Neural progenitor cell (in vitro differentiated cells): Measurements from ENCODE around the gene BOLA1. TPM values are rescaled to one million over a fixed set of nuclear protein-coding genes. Genes with fewer than 3 reads are reported as not detected.
"Not testable (repeated sequence)": the region's sequence is repeated elsewhere in the genome, so short reads cannot be mapped to it uniquely, and the experiment has no call there.

Source experiments
- DNase-seq: peaks from one replicate; pipeline ENCODE4 v3.0.0-alpha.2; 2016; ENCODE audit warnings: low spot score
- H2AFZ ChIP-seq: fragments of 200-600 bp; sonication (generic); replicated peaks from 2 replicates; pipeline ENCODE4 v1.6.1; 2016; ENCODE audit warnings: antibody characterized with exemption
- H3F3A ChIP-seq: fragments of 200-600 bp; sonication (generic); 2 replicates; pipeline ENCODE4 v1.6.1; 2016; ENCODE audit warnings: antibody characterized with exemption, low read depth
- H3K27ac ChIP-seq: fragments of 200-600 bp; sonication (generic); 2 replicates; pipeline ENCODE4 v1.5.1; 2016; ENCODE audit warnings: mild to moderate bottlenecking
- H3K27me3 ChIP-seq: fragments of 200-600 bp; sonication (generic); 2 replicates; pipeline ENCODE4 v1.6.1; 2016; ENCODE audit warnings: mild to moderate bottlenecking, moderate library complexity
- H3K36me3 ChIP-seq: fragments of 200-600 bp; sonication (generic); 2 replicates; pipeline ENCODE4 v1.5.1; 2016
- H3K4me1 ChIP-seq: fragments of 200-600 bp; sonication (generic); 2 replicates; pipeline ENCODE4 v1.6.1; 2016; ENCODE audit warnings: mixed run types
- H3K4me2 ChIP-seq: fragments of 200-600 bp; sonication (generic); 2 replicates; pipeline ENCODE4 v1.6.1; 2016
- H3K4me3 ChIP-seq: fragments of 200-600 bp; sonication (generic); 2 replicates; pipeline ENCODE4 v1.5.1; 2016
- H3K79me2 ChIP-seq: fragments of 200-600 bp; sonication (generic); 2 replicates; pipeline ENCODE4 v1.6.1; 2016; ENCODE audit warnings: low read depth
- H3K9ac ChIP-seq: fragments of 200-600 bp; sonication (generic); 2 replicates; pipeline ENCODE4 v1.6.1; 2016
- H3K9me3 ChIP-seq: fragments of 200-600 bp; sonication (generic); 2 replicates; pipeline ENCODE4 v1.5.1; 2016; ENCODE audit warnings: low read depth
- H4K20me1 ChIP-seq: fragments of 200-600 bp; sonication (generic); 2 replicates; pipeline ENCODE4 v1.6.1; 2016; ENCODE audit warnings: low read depth
- H3K27ac Mint-ChIP-seq: 3 replicates; pipeline ENCODE4 v1.8.0; 2021; ENCODE audit warnings: mixed read lengths
- H3K27me3 Mint-ChIP-seq: 2 replicates; pipeline ENCODE4 v1.8.0; 2022; ENCODE audit warnings: low read depth, mild to moderate bottlenecking, inconsistent platforms, moderate library complexity, mixed read lengths; ENCODE audit not compliant: insufficient read depth
- H3K36me3 Mint-ChIP-seq: 3 replicates; pipeline ENCODE4 v1.8.0; 2021; ENCODE audit warnings: mixed read lengths
- H3K4me1 Mint-ChIP-seq: 3 replicates; pipeline ENCODE4 v1.8.0; 2021; ENCODE audit warnings: mixed read lengths
- H3K4me3 Mint-ChIP-seq: 3 replicates; pipeline ENCODE4 v1.8.0; 2021; ENCODE audit warnings: mild to moderate bottlenecking, moderate library complexity, mixed read lengths
- H3K9me3 Mint-ChIP-seq: 3 replicates; pipeline ENCODE4 v1.8.0; 2020; ENCODE audit warnings: mixed read lengths
- EZH2 ChIP-seq: fragments of 200-600 bp; sonication (generic); IDR thresholded peaks from 2 replicates; pipeline ENCODE4 v1.6.1; 2017; ENCODE audit warnings: antibody characterized with exemption, mild to moderate bottlenecking, moderate library complexity
- EZH2phosphoT487 ChIP-seq: fragments of 200-600 bp; sonication (generic); IDR thresholded peaks from 2 replicates; pipeline ENCODE4 v1.6.1; 2017; ENCODE audit warnings: antibody characterized with exemption
- total RNA-seq: library from RNA; depleted of rRNA; stranded (reverse); fragments of >200 nt; gene quantifications from 2 replicates; pipeline ENCODE4 v1.2.3, GENCODE V29; 2015; ENCODE audit warnings: low replicate concordance
- TF ChIP-seq, protein P1 (sequence below): fragments of 200-600 bp; sonication (generic); IDR thresholded peaks from 2 replicates; pipeline ENCODE4 v1.5.1; 2017; ENCODE audit warnings: antibody characterized with exemption, mild to moderate bottlenecking

The BOLA1 gene
- total RNA-seq, 1 donor from 2014 or later, result 2.4 TPM

DNA sequence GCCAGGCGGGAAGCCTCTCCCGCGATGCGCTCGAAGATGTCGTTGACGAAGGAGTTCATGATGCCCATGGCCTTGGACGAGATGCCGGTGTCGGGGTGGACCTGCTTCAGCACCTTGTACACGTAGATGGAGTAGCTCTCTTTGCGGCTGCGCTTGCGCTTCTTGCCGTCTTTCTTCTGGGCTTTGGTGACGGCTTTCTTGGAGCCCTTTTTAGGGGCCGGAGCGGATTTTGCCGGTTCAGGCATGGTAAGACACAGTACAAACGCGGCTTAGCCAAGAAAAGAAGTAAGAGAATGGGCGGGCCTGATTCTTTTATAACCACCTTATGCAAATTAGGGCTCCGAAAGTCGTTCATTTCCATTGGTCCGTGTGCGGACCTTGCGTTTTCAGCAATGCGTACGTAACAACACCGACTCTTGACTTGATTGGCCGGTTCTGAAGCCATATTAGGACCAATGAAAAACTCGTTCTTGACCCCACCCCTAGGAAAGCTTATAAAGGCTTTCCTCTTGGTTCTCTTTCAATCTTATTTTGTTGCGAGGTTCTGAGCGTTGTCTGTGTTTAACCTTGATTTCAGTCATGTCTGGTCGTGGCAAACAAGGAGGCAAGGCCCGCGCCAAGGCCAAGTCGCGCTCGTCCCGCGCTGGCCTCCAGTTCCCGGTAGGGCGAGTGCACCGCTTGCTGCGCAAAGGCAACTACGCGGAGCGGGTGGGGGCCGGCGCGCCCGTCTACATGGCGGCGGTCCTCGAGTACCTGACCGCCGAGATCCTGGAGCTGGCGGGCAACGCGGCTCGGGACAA, 12.8 kb upstream of the BOLA1 start:
- peaks cover 54% of the 10 kb centered on the region for H3F3A ChIP-seq
- no peaks in the 10 kb centered on the region for H3K9me3 Mint-ChIP-seq
- H3K9me3 ChIP-seq, result no peaks in the 10 kb centered on the region
- peak overlapping the region; percentile 68 for H3K9ac ChIP-seq
- peaks cover 20% of the 10 kb centered on the region for H3K4me1 ChIP-seq
- peak overlapping the region; percentile 94 for H3K4me2 ChIP-seq
- H3K4me3 Mint-ChIP-seq, result no peak overlapping the region
- H3K27me3 ChIP-seq, result no peaks in the 10 kb centered on the region
- TF ChIP-seq EZH2 (no peak), EZH2phosphoT487 (no peak)
- TF ChIP-seq, protein P1, sequence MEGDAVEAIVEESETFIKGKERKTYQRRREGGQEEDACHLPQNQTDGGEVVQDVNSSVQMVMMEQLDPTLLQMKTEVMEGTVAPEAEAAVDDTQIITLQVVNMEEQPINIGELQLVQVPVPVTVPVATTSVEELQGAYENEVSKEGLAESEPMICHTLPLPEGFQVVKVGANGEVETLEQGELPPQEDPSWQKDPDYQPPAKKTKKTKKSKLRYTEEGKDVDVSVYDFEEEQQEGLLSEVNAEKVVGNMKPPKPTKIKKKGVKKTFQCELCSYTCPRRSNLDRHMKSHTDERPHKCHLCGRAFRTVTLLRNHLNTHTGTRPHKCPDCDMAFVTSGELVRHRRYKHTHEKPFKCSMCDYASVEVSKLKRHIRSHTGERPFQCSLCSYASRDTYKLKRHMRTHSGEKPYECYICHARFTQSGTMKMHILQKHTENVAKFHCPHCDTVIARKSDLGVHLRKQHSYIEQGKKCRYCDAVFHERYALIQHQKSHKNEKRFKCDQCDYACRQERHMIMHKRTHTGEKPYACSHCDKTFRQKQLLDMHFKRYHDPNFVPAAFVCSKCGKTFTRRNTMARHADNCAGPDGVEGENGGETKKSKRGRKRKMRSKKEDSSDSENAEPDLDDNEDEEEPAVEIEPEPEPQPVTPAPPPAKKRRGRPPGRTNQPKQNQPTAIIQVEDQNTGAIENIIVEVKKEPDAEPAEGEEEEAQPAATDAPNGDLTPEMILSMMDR, result no peak
- peak overlapping the region; percentile 82 for H3K4me3 ChIP-seq
- H3K4me1 Mint-ChIP-seq, result peaks cover 4% of the 10 kb centered on the region
- peaks cover 28% of the 10 kb centered on the region for H3K79me2 ChIP-seq
- no peak overlapping the region for H2AFZ ChIP-seq
- H4K20me1 ChIP-seq, result peaks cover 26% of the 10 kb centered on the region
- peak overlapping the region; percentile 97 for H3K27ac ChIP-seq
- H3K36me3 ChIP-seq, result no peaks in the 10 kb centered on the region
- DNase-seq, result peak; percentile 97
- no peaks in the 10 kb centered on the region for H3K36me3 Mint-ChIP-seq
- H3K27me3 Mint-ChIP-seq, result no peaks in the 10 kb centered on the region
- no peak overlapping the region for H3K27ac Mint-ChIP-seq

DNA sequence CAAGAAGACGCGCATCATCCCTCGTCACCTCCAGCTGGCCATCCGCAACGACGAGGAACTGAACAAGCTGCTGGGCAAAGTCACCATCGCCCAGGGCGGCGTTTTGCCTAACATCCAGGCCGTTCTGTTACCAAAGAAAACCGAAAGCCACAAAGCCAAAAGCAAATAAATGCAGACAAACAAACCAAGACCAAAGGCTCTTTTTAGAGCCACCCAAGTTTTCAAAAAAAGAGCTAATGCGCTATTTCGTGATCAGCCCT, 12.2 kb upstream of the BOLA1 start:
- H3K27ac Mint-ChIP-seq, result peak overlapping the region; percentile 92
- Histone ChIP-seq H3K4me3 (peak overlapping the region; percentile 82), H3K4me1 (peaks cover 20% of the 10 kb centered on the region), H3K27ac (peak overlapping the region; percentile 97), H4K20me1 (peaks cover 26% of the 10 kb centered on the region), H3K79me2 (peaks cover 28% of the 10 kb centered on the region), H3K4me2 (peak overlapping the region; percentile 94), H3F3A (peaks cover 54% of the 10 kb centered on the region), H3K9ac (peak overlapping the region; percentile 68)
- not testable (repeated sequence) for H2AFZ ChIP-seq, H3K4me1 Mint-ChIP-seq, H3K9me3 ChIP-seq, H3K4me3 Mint-ChIP-seq, H3K27me3 ChIP-seq, H3K36me3 ChIP-seq, H3K9me3 Mint-ChIP-seq, H3K27me3 Mint-ChIP-seq, H3K36me3 Mint-ChIP-seq, DNase-seq

DNA sequence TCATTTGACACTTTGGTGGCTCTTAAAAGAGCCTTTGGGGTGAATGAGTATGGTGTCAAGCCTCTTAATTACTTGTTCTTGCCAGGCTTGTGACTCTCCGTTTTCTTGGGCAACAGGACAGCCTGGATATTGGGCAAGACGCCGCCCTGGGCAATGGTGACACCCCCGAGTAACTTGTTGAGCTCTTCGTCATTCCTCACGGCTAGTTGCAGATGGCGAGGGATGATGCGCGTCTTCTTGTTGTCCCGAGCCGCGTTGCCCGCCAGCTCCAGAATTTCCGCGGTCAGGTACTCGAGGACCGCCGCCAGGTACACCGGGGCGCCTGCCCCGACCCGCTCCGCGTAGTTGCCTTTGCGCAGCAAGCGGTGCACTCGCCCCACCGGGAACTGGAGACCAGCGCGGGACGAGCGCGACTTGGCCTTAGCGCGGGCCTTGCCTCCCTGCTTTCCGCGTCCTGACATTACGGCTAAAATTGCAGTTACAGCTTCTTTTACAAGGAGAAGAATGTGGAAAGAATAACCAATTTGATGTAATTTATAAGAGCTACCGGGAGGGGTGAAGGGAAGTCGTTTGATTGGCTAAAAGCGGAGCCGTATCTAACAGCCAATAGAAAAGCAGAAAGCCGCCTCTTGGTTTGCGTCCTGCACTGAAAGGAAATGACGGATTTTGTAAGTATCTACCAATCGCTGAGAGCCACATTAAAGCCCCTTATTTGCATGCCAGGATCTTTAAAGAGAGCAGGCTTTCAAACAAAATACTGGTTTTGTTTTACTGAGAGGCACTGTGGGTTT, 11.7 kb upstream of the BOLA1 start:
- H3K27ac ChIP-seq, result peak overlapping the region; percentile 97
- H3K9me3 ChIP-seq, result no peaks in the 10 kb centered on the region
- DNase-seq, result peak; percentile 93
- TF ChIP-seq, protein P1, result no peak
- no peak for TF ChIP-seq EZH2phosphoT487
- peak; percentile 21 for TF ChIP-seq EZH2
- peaks cover 28% of the 10 kb centered on the region for H3K79me2 ChIP-seq
- peaks cover 20% of the 10 kb centered on the region for H3K4me1 ChIP-seq
- no peaks in the 10 kb centered on the region for H3K36me3 ChIP-seq
- peaks cover 26% of the 10 kb centered on the region for H4K20me1 ChIP-seq
- H3K27me3 ChIP-seq, result no peaks in the 10 kb centered on the region
- Mint-ChIP-seq H3K36me3 (no peaks in the 10 kb centered on the region), H3K4me3 (no peak overlapping the region), H3K9me3 (no peaks in the 10 kb centered on the region), H3K27ac (no peak overlapping the region), H3K27me3 (no peaks in the 10 kb centered on the region), H3K4me1 (peaks cover 4% of the 10 kb centered on the region)
- peak overlapping the region; percentile 94 for H3K4me2 ChIP-seq
- H3K9ac ChIP-seq, result peak overlapping the region; percentile 68
- peaks cover 54% of the 10 kb centered on the region for H3F3A ChIP-seq
- H2AFZ ChIP-seq, result peak overlapping the region; percentile 88
- peak overlapping the region; percentile 82 for H3K4me3 ChIP-seq
